ENCODE results near the gene FAS. TPM values are rescaled to one million over a fixed set of nuclear protein-coding genes. Genes with fewer than 3 reads are reported as not detected.

Gene FAS
- total RNA-seq, 5 donors from 2014 or later (not counting 1 experiment from before 2014, with no cell fraction given) = 18.4 to 32.6 (median 28.0) TPM

- Histone ChIP-seq H3K27me3 (replicated peaks in 1 of 2; ENCODE audit: control insufficient read depth in 2 of 2, extremely low read depth in 1 of 2, insufficient read depth in 2 of 2, low read length in 1 of 2) (no peaks in the 10 kb centered on the region), H3K27ac (ENCODE audit: low read length) (no peak overlapping the region), H3K36me3 (ENCODE audit: control insufficient read depth in 2 of 2, extremely low read depth in 1 of 2, insufficient read depth in 1 of 2, low read length in 1 of 2) (no peaks in the 10 kb centered on the region), H3K4me1 (ENCODE audit: control insufficient read depth in 1 of 2, extremely low read depth in 1 of 2, insufficient read depth in 2 of 2, low read length in 2 of 2) (no peaks in the 10 kb centered on the region), H3K9me3 (no peaks in the 10 kb centered on the region), H3K4me3 (ENCODE audit: control insufficient read depth in 1 of 2, extremely low read depth in 1 of 2, low read length in 1 of 2) (no peak overlapping the region)
- ATAC-seq (replicated peaks in 1 of 4) (no peak), DNase-seq (no peak)
- Mint-ChIP-seq H3K4me1 (no peaks in the 10 kb centered on the region), H3K27me3 (peaks cover 4 to 7% of the 10 kb centered on the region in 2 donors), H3K27ac (no peak overlapping the region), H3K9me3 (no peaks in the 10 kb centered on the region), H3K36me3 (no peaks in the 10 kb centered on the region), H3K4me3 (no peak overlapping the region)
- CTCF ChIA-PET = no interaction called here
- WGBS (ENCODE audit: insufficient coverage) = no CpG with 5 or more reads among the region's 1 CpG
- POLR2A ChIA-PET = no interaction called here
Observed at GRCh38 chr10:89062861-89063260, 72.3 kb downstream of the FAS start.

- ATAC-seq (replicated peaks in 1 of 4) (no peak), DNase-seq (no peak)
- WGBS (ENCODE audit: insufficient coverage) = no CpG with 5 or more reads among the region's 2 CpGs
- Mint-ChIP-seq H3K27me3 (peaks cover 4 to 11% of the 10 kb centered on the region in 2 donors), H3K36me3 (no peaks in the 10 kb centered on the region), H3K4me1 (no peaks in the 10 kb centered on the region), H3K27ac (no peak overlapping the region), H3K4me3 (no peak overlapping the region), H3K9me3 (no peaks in the 10 kb centered on the region)
- Histone ChIP-seq H3K4me1 (ENCODE audit: control insufficient read depth in 1 of 2, extremely low read depth in 1 of 2, insufficient read depth in 2 of 2, low read length in 2 of 2) (no peaks in the 10 kb centered on the region), H3K9me3 (no peaks in the 10 kb centered on the region), H3K36me3 (ENCODE audit: control insufficient read depth in 2 of 2, extremely low read depth in 1 of 2, insufficient read depth in 1 of 2, low read length in 1 of 2) (no peaks in the 10 kb centered on the region), H3K4me3 (ENCODE audit: control insufficient read depth in 1 of 2, extremely low read depth in 1 of 2, low read length in 1 of 2) (no peak overlapping the region), H3K27me3 (replicated peaks in 1 of 2; ENCODE audit: control insufficient read depth in 2 of 2, extremely low read depth in 1 of 2, insufficient read depth in 2 of 2, low read length in 1 of 2) (no peaks in the 10 kb centered on the region), H3K27ac (ENCODE audit: low read length) (no peak overlapping the region)
- POLR2A ChIA-PET = no interaction called here
- CTCF ChIA-PET = interaction anchor here in 1 of 2 donors (0.6 kb wide), 1 partner anchor 329 kb away, joined by 3 read pairs; the partner anchor contains the start of gene IFIT1
Observed at GRCh38 chr10:89063465-89063864, 72.9 kb downstream of the FAS start.

DNA sequence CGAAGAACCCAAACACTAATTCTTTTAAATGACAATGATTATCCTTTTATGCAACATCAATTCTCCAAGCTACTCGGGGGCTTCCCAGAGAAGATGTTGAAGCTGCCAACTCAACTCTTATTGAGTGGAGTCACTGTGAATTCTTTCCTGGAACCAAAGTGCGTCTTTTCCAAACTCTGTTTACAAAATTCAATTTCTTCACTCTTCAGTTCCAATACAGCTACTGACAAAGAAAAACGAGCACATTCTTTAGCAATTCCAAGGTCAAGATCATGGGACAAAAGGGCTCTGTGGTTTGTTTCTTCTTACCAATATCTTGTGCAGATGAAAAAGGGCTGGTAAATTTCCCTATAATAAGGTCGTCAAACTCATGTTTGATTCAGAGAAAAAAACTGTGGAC lies 74.2 kb downstream of the FAS start:
- CTCF ChIA-PET = no interaction called here
- Mint-ChIP-seq H3K36me3 (no peaks in the 10 kb centered on the region), H3K4me1 (no peaks in the 10 kb centered on the region), H3K9me3 (no peaks in the 10 kb centered on the region), H3K4me3 (no peak overlapping the region), H3K27me3 (peaks cover 4 to 14% of the 10 kb centered on the region in 2 donors), H3K27ac (no peak overlapping the region)
- Histone ChIP-seq H3K4me1 (ENCODE audit: control insufficient read depth in 1 of 2, extremely low read depth in 1 of 2, insufficient read depth in 2 of 2, low read length in 2 of 2) (no peaks in the 10 kb centered on the region), H3K4me3 (ENCODE audit: control insufficient read depth in 1 of 2, extremely low read depth in 1 of 2, low read length in 1 of 2) (no peak overlapping the region), H3K36me3 (ENCODE audit: control insufficient read depth in 2 of 2, extremely low read depth in 1 of 2, insufficient read depth in 1 of 2, low read length in 1 of 2) (no peaks in the 10 kb centered on the region), H3K27me3 (replicated peaks in 1 of 2; ENCODE audit: control insufficient read depth in 2 of 2, extremely low read depth in 1 of 2, insufficient read depth in 2 of 2, low read length in 1 of 2) (no peaks in the 10 kb centered on the region), H3K27ac (ENCODE audit: low read length) (no peak overlapping the region), H3K9me3 (no peaks in the 10 kb centered on the region)
- 80% methylated on average over 1 of the region's 5 CpGs for WGBS (ENCODE audit: insufficient coverage)
- ATAC-seq (replicated peaks in 1 of 4) (no peak), DNase-seq (no peak)
- POLR2A ChIA-PET = no interaction called here

Other genes starting within 250 kb of the FAS start
- not detected for gene LIPN, start 230.8 kb upstream of the FAS start, total RNA-seq
- gene LIPM, start 188.1 kb upstream of the FAS start, total RNA-seq = not detected
- gene ANKRD22, start 139.0 kb upstream of the FAS start, total RNA-seq = not detected
- 10 to 100 TPM; 27.5 to 37.8 (median 34.5) TPM for gene STAMBPL1, start 110.6 kb upstream of the FAS start, total RNA-seq
- 1 to 10 TPM; 4.0 to 7.8 (median 5.3) TPM for gene ACTA2, start 38.0 kb upstream of the FAS start, total RNA-seq
- gene CH25H, start 216.5 kb downstream of the FAS start, total RNA-seq = 1 to 10 TPM in 1 of 5 donors, under 1 TPM in 1, not detected in 3; 0.21 to 1.0 TPM

Measured in T-cell (primary cell).